Medulla oblongata (tissue), 1 donor: ENCODE results near the gene ATXN10.
A peak's percentile ranks its signal among the peaks of the same experiment; 100 is the strongest.

Experiments
- DNase-seq: peaks from one replicate; pipeline ENCODE4 v3.0.0-alpha.2; 2015; ENCODE audit errors: extremely low spot score

The ATXN10 gene

GRCh38 chr22:45859231-45860161 lies 187.9 kb downstream of the ATXN10 start:
- no peak for DNase-seq

- no peak for DNase-seq
Observed at GRCh38 chr22:45860201-45860600, 188.6 kb downstream of the ATXN10 start.

GRCh38 chr22:45861259-45861658 lies 189.6 kb downstream of the ATXN10 start:
- DNase-seq: no peak

GRCh38 chr22:45863981-45864751 lies 192.5 kb downstream of the ATXN10 start:
- peak; percentile 70 for DNase-seq

GRCh38 chr22:45864959-45865476 lies 193.4 kb downstream of the ATXN10 start:
- no peak for DNase-seq

GRCh38 chr22:45865561-45866125 lies 194.0 kb downstream of the ATXN10 start:
- DNase-seq: no peak

GRCh38 chr22:45866126-45866645 lies 194.6 kb downstream of the ATXN10 start:
- no peak for DNase-seq

- DNase-seq: no peak
Observed at GRCh38 chr22:45866646-45867117, 195.0 kb downstream of the ATXN10 start.

- no peak for DNase-seq
Observed at GRCh38 chr22:45867118-45867905, 195.7 kb downstream of the ATXN10 start.

- no peak for DNase-seq
Observed at GRCh38 chr22:45867906-45868555, 196.4 kb downstream of the ATXN10 start.

GRCh38 chr22:45868571-45869339 lies 197.1 kb downstream of the ATXN10 start:
- DNase-seq: no peak

- no peak for DNase-seq
Observed at GRCh38 chr22:45869340-45869847, 197.8 kb downstream of the ATXN10 start.

GRCh38 chr22:45870011-45870410 lies 198.4 kb downstream of the ATXN10 start:
- no peak for DNase-seq

GRCh38 chr22:45871721-45872120 lies 200.1 kb downstream of the ATXN10 start:
- DNase-seq: no peak

- DNase-seq: no peak
Observed at GRCh38 chr22:45872659-45873263, 201.1 kb downstream of the ATXN10 start.

- DNase-seq: no peak
Observed at GRCh38 chr22:45876136-45877035, 204.8 kb downstream of the ATXN10 start.

- DNase-seq: no peak
Observed at GRCh38 chr22:45877036-45877380, 205.4 kb downstream of the ATXN10 start.

- DNase-seq: no peak
Observed at GRCh38 chr22:45877651-45878050, 206.0 kb downstream of the ATXN10 start.
